ENCODE data around the gene TRAPPC12. TPM values are rescaled to one million over a fixed set of nuclear protein-coding genes. Genes with fewer than 3 reads are reported as not detected.

TRAPPC12 gene
- total RNA-seq, 4 donors from 2014 or later: 125 to 157 (median 145) TPM

DNA sequence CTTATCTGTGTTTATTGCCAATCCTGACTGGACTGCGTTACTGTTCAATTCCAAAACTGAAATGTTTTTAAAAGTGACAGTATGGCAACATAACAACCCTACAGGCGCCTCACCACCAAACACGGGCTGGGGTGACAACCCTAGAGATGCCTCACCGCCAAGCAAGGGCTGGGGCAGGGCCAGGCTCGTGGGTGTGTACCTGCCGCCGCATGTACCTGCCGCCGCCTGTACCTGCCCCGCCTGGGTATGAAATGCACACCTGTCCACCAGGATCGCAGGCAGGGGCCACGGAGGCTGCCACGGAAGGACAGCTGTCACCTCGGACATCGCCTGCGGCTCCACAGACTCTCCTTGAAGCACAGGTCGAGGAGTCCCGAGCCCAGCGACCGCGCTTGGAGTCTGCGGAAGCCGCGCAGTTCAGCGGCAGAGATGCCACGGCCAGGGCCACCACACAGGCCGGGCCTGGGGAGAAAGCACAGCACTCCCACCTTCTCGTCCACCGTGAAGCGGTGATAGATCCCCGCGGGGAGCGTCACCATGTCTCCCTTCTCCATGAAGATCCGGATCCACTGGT is 120.9 kb downstream of the TRAPPC12 start:
- no peaks in the 10 kb centered on the region for H3K4me1 ChIP-seq
- TF ChIP-seq, protein P1, sequence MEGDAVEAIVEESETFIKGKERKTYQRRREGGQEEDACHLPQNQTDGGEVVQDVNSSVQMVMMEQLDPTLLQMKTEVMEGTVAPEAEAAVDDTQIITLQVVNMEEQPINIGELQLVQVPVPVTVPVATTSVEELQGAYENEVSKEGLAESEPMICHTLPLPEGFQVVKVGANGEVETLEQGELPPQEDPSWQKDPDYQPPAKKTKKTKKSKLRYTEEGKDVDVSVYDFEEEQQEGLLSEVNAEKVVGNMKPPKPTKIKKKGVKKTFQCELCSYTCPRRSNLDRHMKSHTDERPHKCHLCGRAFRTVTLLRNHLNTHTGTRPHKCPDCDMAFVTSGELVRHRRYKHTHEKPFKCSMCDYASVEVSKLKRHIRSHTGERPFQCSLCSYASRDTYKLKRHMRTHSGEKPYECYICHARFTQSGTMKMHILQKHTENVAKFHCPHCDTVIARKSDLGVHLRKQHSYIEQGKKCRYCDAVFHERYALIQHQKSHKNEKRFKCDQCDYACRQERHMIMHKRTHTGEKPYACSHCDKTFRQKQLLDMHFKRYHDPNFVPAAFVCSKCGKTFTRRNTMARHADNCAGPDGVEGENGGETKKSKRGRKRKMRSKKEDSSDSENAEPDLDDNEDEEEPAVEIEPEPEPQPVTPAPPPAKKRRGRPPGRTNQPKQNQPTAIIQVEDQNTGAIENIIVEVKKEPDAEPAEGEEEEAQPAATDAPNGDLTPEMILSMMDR (IDR thresholded peaks at IDR 0.05): no peak
- TF ChIP-seq POLR2A (IDR thresholded peaks at IDR 0.05) (no peak), EP300 (IDR thresholded peaks at IDR 0.05) (no peak)
- H3K4me3 ChIP-seq: no peak overlapping the region
- no peaks in the 10 kb centered on the region for H3K27me3 ChIP-seq
- H3K36me3 ChIP-seq: peaks cover 0 to 88% (median 0%) of the 10 kb centered on the region in 3 donors
- 92 to 95% methylated on average over 28 to 30 of the region's 34 CpGs for WGBS, 2 donors
- no peak for DNase-seq (ENCODE audit: low spot score in 2 of 2)
- H3K27ac ChIP-seq: no peak overlapping the region
- no peaks in the 10 kb centered on the region for H3K9me3 ChIP-seq

DNA sequence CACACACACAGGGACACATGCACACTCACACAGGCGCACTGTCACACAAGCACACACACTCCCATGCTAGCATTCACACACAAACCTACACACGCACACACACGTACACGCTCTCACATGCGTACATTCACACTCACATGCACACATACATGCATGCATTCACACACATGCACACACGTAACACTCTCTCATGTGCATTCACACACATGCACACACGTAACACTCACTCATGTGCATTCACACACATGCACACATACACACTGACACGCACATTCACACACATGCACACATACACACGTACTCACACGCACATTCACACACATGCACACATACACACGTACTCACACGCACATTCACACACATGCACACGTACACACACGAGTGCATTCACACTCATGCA is 123.6 kb downstream of the TRAPPC12 start:
- TF ChIP-seq EP300 (IDR thresholded peaks at IDR 0.05) (no peak), POLR2A (IDR thresholded peaks at IDR 0.05) (no peak)
- TF ChIP-seq, protein P1 (IDR thresholded peaks at IDR 0.05): no peak
- Histone ChIP-seq H3K27me3 (no peaks in the 10 kb centered on the region), H3K9me3 (peaks cover 0 to 5% (median 0%) of the 10 kb centered on the region in 4 donors), H3K27ac (no peak overlapping the region), H3K36me3 (peaks cover 0 to 83% (median 0%) of the 10 kb centered on the region in 3 donors), H3K4me3 (no peak overlapping the region), H3K4me1 (no peaks in the 10 kb centered on the region)
- 93 to 96% methylated on average over 14 of the region's 14 CpGs for WGBS, 2 donors
- no peak for DNase-seq (ENCODE audit: low spot score in 2 of 2)

DNA sequence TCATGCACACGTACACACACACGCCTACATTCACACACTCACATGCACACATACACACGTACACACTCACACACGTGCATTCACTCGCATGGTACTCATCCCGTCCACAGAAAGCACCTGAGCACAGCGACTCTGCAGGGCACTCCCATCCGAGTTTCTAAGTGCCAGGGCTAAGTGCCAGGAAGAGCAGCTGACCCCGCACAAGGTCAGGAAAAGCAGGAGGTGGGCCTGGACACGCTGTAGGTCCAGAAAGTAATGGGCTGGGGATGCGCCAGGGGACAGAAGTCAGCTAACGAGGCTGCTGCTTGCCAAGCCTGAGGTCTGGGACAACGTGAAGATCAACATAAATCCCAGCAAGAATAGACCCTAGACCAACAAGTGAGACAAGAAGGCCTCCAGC is 124.0 kb downstream of the TRAPPC12 start:
- no peak for DNase-seq (ENCODE audit: low spot score in 2 of 2)
- TF ChIP-seq EP300 (IDR thresholded peaks at IDR 0.05) (no peak), POLR2A (IDR thresholded peaks at IDR 0.05) (no peak)
- TF ChIP-seq, protein P1 (IDR thresholded peaks at IDR 0.05): no peak
- no peak overlapping the region for H3K27ac ChIP-seq
- H3K4me1 ChIP-seq: no peaks in the 10 kb centered on the region
- no peak overlapping the region for H3K4me3 ChIP-seq
- peaks cover 0 to 83% (median 0%) of the 10 kb centered on the region in 3 donors for H3K36me3 ChIP-seq
- WGBS, 2 donors: 90 to 92% methylated on average over 13 of the region's 13 CpGs
- H3K9me3 ChIP-seq: peaks cover 0 to 6% (median 0%) of the 10 kb centered on the region in 4 donors
- H3K27me3 ChIP-seq: no peaks in the 10 kb centered on the region

DNA sequence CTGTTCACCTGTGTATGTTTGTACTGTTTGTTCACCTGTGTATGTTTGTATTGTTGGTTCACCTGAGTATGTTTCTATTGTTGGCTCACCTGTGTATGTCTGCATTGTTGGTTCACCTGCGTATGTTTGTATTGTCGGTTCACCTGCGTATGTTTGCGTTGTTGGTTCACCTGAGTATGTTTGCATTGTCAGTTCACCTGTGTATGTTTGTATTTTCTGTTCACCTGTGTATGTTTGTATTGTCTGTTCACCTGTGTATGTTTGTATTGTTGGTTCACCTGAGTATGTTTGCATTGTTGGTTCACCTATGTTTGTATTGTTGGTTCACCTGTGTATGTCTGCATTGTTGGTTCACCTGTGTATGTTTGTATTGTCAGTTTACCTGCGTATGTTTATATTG is 125.2 kb downstream of the TRAPPC12 start:
- no peak for DNase-seq (ENCODE audit: low spot score in 2 of 2)
- WGBS, 2 donors: 92 to 96% methylated on average over 5 of the region's 5 CpGs
- Histone ChIP-seq H3K4me3 (no peak overlapping the region), H3K9me3 (peaks cover 0 to 8% (median 0%) of the 10 kb centered on the region in 4 donors), H3K27me3 (no peaks in the 10 kb centered on the region), H3K36me3 (peaks cover 0 to 83% (median 0%) of the 10 kb centered on the region in 3 donors), H3K27ac (no peak overlapping the region), H3K4me1 (no peaks in the 10 kb centered on the region)
- TF ChIP-seq EP300 (IDR thresholded peaks at IDR 0.05): no peak
- TF ChIP-seq, protein P1 (IDR thresholded peaks at IDR 0.05): no peak
- no peak for TF ChIP-seq POLR2A (IDR thresholded peaks at IDR 0.05)

DNA sequence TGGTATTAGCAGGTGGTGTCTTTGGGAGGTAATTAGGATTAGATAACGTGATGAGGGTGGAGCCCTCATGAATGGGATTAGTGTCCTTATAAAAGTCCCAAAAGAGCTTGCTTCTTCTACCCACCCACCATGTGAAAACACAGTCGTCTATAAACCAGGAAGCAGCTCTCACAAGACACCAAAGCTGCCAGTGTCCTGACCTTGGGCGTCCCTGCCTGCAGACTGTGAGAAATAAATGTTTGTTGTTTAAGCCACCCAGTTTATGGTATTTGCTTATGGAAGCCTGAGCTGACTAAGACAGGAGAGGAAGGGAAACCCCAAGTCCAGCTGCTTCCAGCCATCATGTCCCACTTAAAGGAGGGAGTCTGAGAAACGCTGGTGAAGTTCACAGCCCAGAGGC is 126.3 kb downstream of the TRAPPC12 start:
- Histone ChIP-seq H3K27ac (no peak overlapping the region), H3K4me1 (no peaks in the 10 kb centered on the region), H3K36me3 (peaks cover 0 to 81% (median 0%) of the 10 kb centered on the region in 3 donors), H3K9me3 (peaks cover 0 to 8% (median 0%) of the 10 kb centered on the region in 4 donors), H3K27me3 (no peaks in the 10 kb centered on the region), H3K4me3 (no peak overlapping the region)
- TF ChIP-seq EP300 (IDR thresholded peaks at IDR 0.05) (no peak), POLR2A (IDR thresholded peaks at IDR 0.05) (no peak)
- TF ChIP-seq, protein P1 (IDR thresholded peaks at IDR 0.05): no peak
- WGBS, 2 donors: 35 to 54% methylated on average over 4 of the region's 4 CpGs
- DNase-seq (ENCODE audit: low spot score in 2 of 2): no peak

Measured in tibial nerve (tissue), 4 donors.